ENCODE data around the gene WRNIP1.

WRNIP1 gene

GRCh38 chr6:2765166-2765895 lies at the start of gene WRNIP1:
WRNIP1 (plus strand) TSS chr6:2765393; CDS start chr6:2765623, 230 bp downstream.
- DNase-seq (ENCODE audit: low spot score): peak; percentile 96

- DNase-seq (ENCODE audit: low spot score): no peak
Observed at GRCh38 chr6:2715737-2716136, 49.5 kb upstream of the WRNIP1 start.

GRCh38 chr6:2716936-2717700 lies 48.1 kb upstream of the WRNIP1 start:
- DNase-seq (ENCODE audit: low spot score): no peak

- DNase-seq (ENCODE audit: low spot score): no peak
Observed at GRCh38 chr6:2718334-2719092, 46.7 kb upstream of the WRNIP1 start.

- DNase-seq (ENCODE audit: low spot score): no peak
Observed at GRCh38 chr6:2719093-2719455, 46.1 kb upstream of the WRNIP1 start.

GRCh38 chr6:2721219-2721618 lies 44.0 kb upstream of the WRNIP1 start:
- no peak for DNase-seq (ENCODE audit: low spot score)

- DNase-seq (ENCODE audit: low spot score): no peak
Observed at GRCh38 chr6:2725364-2725988, 39.7 kb upstream of the WRNIP1 start.

GRCh38 chr6:2725999-2726567 lies 39.1 kb upstream of the WRNIP1 start:
- no peak for DNase-seq (ENCODE audit: low spot score)

- DNase-seq (ENCODE audit: low spot score): no peak
Observed at GRCh38 chr6:2729921-2730320, 35.3 kb upstream of the WRNIP1 start.

GRCh38 chr6:2730353-2731107 lies 34.7 kb upstream of the WRNIP1 start:
- no peak for DNase-seq (ENCODE audit: low spot score)

- DNase-seq (ENCODE audit: low spot score): no peak
Observed at GRCh38 chr6:2731281-2731909, 33.8 kb upstream of the WRNIP1 start.

GRCh38 chr6:2732503-2733089 lies 32.6 kb upstream of the WRNIP1 start:
- DNase-seq (ENCODE audit: low spot score): no peak

GRCh38 chr6:2733324-2733723 lies 31.9 kb upstream of the WRNIP1 start:
- DNase-seq (ENCODE audit: low spot score): no peak

- no peak for DNase-seq (ENCODE audit: low spot score)
Observed at GRCh38 chr6:2733736-2734480, 31.3 kb upstream of the WRNIP1 start.

- DNase-seq (ENCODE audit: low spot score): no peak
Observed at GRCh38 chr6:2734488-2735166, 30.6 kb upstream of the WRNIP1 start.

GRCh38 chr6:2737885-2738284 lies 27.3 kb upstream of the WRNIP1 start:
- no peak for DNase-seq (ENCODE audit: low spot score)

GRCh38 chr6:2738373-2738979 lies 26.7 kb upstream of the WRNIP1 start:
- DNase-seq (ENCODE audit: low spot score): peak; percentile 56

- DNase-seq (ENCODE audit: low spot score): peak; percentile 16
Observed at GRCh38 chr6:2739335-2739734, 25.9 kb upstream of the WRNIP1 start.

- no peak for DNase-seq (ENCODE audit: low spot score)
Observed at GRCh38 chr6:2740581-2740980, 24.6 kb upstream of the WRNIP1 start.

Data from SW480 (cell line).